Stomach (tissue), 9 donors: ENCODE results near the gene AP5Z1. TPM values are rescaled to one million over a fixed set of nuclear protein-coding genes. Genes with fewer than 3 reads are reported as not detected.

ENCODE experiments used
- DNase-seq, 2 donors: peaks; one replicate each; pipeline versions ENCODE4 v3.0.0 to v3.0.0-alpha.2; 2013 to 2019
- H3K27ac ChIP-seq, 5 donors: fragments of 200-600 bp in 4 of 5; sonication (generic) in 4 of 5; one replicate each; pipeline ENCODE4 v1.5.1; 2013 to 2019; ENCODE audit warnings: mild to moderate bottlenecking in 1 of 5, moderate library complexity in 1 of 5
- H3K27me3 ChIP-seq, 3 donors: fragments of 200-600 bp; sonication (generic); one replicate each; pipeline ENCODE4 v1.5.1; 2017 to 2019; ENCODE audit warnings: mixed run types in 1 of 3
- H3K36me3 ChIP-seq, 4 donors: fragments of 200-600 bp; sonication (generic); 1 replicate in 3 of 4; 2 replicates in 1 of 4; pipeline ENCODE4 v1.5.1; 2016 to 2019
- H3K4me1 ChIP-seq, 4 donors: fragments of 200-600 bp; sonication (generic); one replicate each; pipeline ENCODE4 v1.5.1; 2016 to 2019
- H3K4me3 ChIP-seq, 4 donors: fragments of 200-600 bp; sonication (generic) in 3 of 4; one replicate each; pipeline ENCODE4 v1.5.1; 2016 to 2019; ENCODE audit warnings: mild to moderate bottlenecking in 1 of 4
- H3K9me3 ChIP-seq, 4 donors: fragments of 200-600 bp; sonication (generic); one replicate each; pipeline ENCODE4 v1.5.1; 2016 to 2019
- CTCF ChIP-seq, 7 experiments: fragments of 450-650 bp in 4 of 7; fragments of 200-600 bp in 3 of 7; sonication (generic) in 3 of 7; IDR thresholded peaks; one replicate each; pipeline ENCODE4 v1.5.1; 2016 to 2019; ENCODE audit warnings: antibody characterized with exemption in 7 of 7, control low read depth in 2 of 7, mild to moderate bottlenecking in 1 of 7
- EP300 ChIP-seq: sonication (generic); formaldehyde crosslinking; IDR thresholded peaks from one replicate; pipeline ENCODE4 v1.6.1; 2017; ENCODE audit warnings: antibody characterized with exemption
- POLR2A ChIP-seq, 4 donors: fragments of 450-650 bp; IDR thresholded peaks; one replicate each; pipeline ENCODE4 v1.6.1; 2016; ENCODE audit warnings: antibody characterized with exemption in 4 of 4, control low read depth in 2 of 4, mild to moderate bottlenecking in 1 of 4, moderate library complexity in 1 of 4
- POLR2AphosphoS5 ChIP-seq, 3 donors: sonication (generic); formaldehyde crosslinking; IDR thresholded peaks; one replicate each; pipeline ENCODE4 v1.6.1; 2016; ENCODE audit warnings: antibody characterized with exemption in 3 of 3
- WGBS, 5 donors: extraction: QIAGEN DNeasy Blood & Tissue Kit in 3 of 5; methylation state at CpG; one replicate each; pipeline versions ENCODE4 v1.1.5 to v1.1.7; 2013 to 2018; 5-methylcytosine and 5-hydroxymethylcytosine counted together
- intact Hi-C: fragments of 100-400 bp; cut with DNase I; formaldehyde crosslinking; loops from one replicate; pipeline ENCODE4 v1.15.1; 2023; ENCODE audit warnings: low total_unique reads
- polyA plus RNA-seq, 3 donors: library from polyadenylated mRNA; stranded (reverse); fragments of 200-250 nt; gene quantifications; one replicate each; pipeline ENCODE4 v1.2.3, GENCODE V29; 2013
- total RNA-seq, 5 donors: library from RNA; depleted of rRNA; stranded (reverse); fragments of >200 nt; gene quantifications; one replicate each; pipeline versions ENCODE4 v1.1.0 to v1.2.3, GENCODE V29; 2014 to 2016
- donor health status: healthy with polysubstance abuse.
- donor health status: Bipolar disorder and iron deficiency.
- donor health status: healthy.

AP5Z1 gene
- total and polyA plus RNA-seq, 8 donors, result 11.6 to 140 (median 42.3) TPM

DNA sequence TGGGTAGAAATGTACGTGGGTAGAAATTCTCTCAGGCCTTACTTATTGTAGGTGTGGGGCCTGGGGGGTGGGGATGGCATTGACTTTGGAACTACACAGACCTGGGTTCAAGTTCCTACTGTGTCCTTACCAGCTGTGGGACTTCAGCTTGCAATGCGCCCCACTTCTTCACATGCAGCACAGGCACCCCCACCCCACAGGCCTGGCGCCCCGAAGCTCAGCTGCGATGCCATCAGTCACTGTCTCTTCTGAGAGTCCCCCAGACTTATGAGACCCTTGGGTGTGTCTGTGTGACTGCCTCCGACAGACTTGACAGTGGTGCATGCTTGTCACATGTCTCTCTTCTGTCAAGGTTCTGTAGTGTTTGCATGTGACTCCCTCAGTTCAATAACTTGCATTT lies 3.1 kb upstream of the AP5Z1 start:
- TF ChIP-seq POLR2A (IDR thresholded peaks at IDR 0.05) (no peak), EP300 (no peak), POLR2AphosphoS5 (IDR thresholded peaks at IDR 0.05) (no peak), CTCF (IDR thresholded peaks at IDR 0.05) (no peak)
- WGBS, 5 donors, result 92 to 98% (median 94%) methylated on average over 5 to 6 of the region's 6 CpGs
- intact Hi-C loops, result no loop called here
- DNase-seq, result no peak
- H3K9me3 ChIP-seq, result no peaks in the 10 kb centered on the region
- peaks cover 0 to 13% (median 3%) of the 10 kb centered on the region in 4 donors for H3K36me3 ChIP-seq
- H3K27ac ChIP-seq, result peak overlapping the region in 1 of 5 donors; percentile 94
- H3K4me3 ChIP-seq, result no peak overlapping the region
- no peaks in the 10 kb centered on the region for H3K27me3 ChIP-seq
- H3K4me1 ChIP-seq, result peaks cover 26 to 61% (median 45%) of the 10 kb centered on the region in 4 donors

- TF ChIP-seq POLR2A (IDR thresholded peaks at IDR 0.05), result no peak
- TF ChIP-seq EP300, result no peak
- no peak for TF ChIP-seq CTCF (IDR thresholded peaks at IDR 0.05)
- no peak for TF ChIP-seq POLR2AphosphoS5 (IDR thresholded peaks at IDR 0.05)
- H3K27ac ChIP-seq, result peak overlapping the region in 3 of 5 donors; percentile 96 to 99 (median 96)
- no peaks in the 10 kb centered on the region for H3K27me3 ChIP-seq
- intact Hi-C loops, result no loop called here
- H3K4me1 ChIP-seq, result peaks cover 30 to 70% (median 47%) of the 10 kb centered on the region in 4 donors
- WGBS, 5 donors, result 63 to 73% (median 67%) methylated on average over 12 of the region's 12 CpGs
- H3K4me3 ChIP-seq, result peak overlapping the region in 1 of 4 donors; percentile 94
- no peaks in the 10 kb centered on the region for H3K9me3 ChIP-seq
- H3K36me3 ChIP-seq, result peaks cover 0 to 11% (median 0%) of the 10 kb centered on the region in 4 donors
- DNase-seq, result no peak
Measured at GRCh38 chr7:4774007-4774406, 1.4 kb upstream of the AP5Z1 start.

DNA sequence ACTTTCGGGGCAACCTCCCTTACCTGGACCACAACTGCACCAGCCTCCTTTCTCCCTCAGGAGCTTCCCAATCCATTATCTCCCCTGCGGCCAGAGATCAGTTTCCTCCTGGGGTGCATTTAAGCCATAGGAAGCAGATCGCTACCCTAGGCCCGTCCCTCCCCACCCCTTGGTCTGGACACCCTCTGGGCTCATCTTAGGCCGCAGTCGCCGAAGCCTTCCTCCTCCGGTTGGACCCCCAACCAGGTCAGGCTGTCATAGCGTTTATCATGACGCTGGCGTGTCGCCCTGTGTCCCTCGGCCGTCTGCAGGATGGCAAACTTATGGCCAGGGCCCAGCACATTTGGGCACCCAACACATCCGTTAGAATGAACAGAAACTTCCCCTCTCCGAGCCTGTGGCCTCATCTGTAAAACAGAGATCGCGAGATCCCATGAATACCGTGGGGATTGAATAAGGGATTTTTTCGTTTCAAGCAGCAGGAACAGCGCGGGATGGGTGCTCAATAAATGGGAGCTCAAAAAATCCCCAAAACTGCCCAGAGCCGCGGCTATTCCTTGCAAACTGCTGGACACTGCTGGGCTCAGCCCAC lies 669 bp upstream of the AP5Z1 start:
- peak; percentile 40 to 83 for DNase-seq
- H3K27me3 ChIP-seq, result no peaks in the 10 kb centered on the region
- intact Hi-C loops, result no loop called here
- H3K9me3 ChIP-seq, result no peaks in the 10 kb centered on the region
- peaks cover 24 to 67% (median 42%) of the 10 kb centered on the region in 4 donors for H3K4me1 ChIP-seq
- peak overlapping the region; percentile 91 to 98 (median 94) for H3K4me3 ChIP-seq
- H3K36me3 ChIP-seq, result peaks cover 0 to 14% (median 0%) of the 10 kb centered on the region in 4 donors
- 5 to 8% (median 7%) methylated on average over 23 to 24 of the region's 24 CpGs for WGBS, 5 donors
- TF ChIP-seq POLR2A (IDR thresholded peaks at IDR 0.05) (no peak), POLR2AphosphoS5 (IDR thresholded peaks at IDR 0.05) (no peak), CTCF (IDR thresholded peaks at IDR 0.05) (no peak), EP300 (no peak)
- H3K27ac ChIP-seq, result peak overlapping the region; percentile 95 to 99 (median 96)

DNA sequence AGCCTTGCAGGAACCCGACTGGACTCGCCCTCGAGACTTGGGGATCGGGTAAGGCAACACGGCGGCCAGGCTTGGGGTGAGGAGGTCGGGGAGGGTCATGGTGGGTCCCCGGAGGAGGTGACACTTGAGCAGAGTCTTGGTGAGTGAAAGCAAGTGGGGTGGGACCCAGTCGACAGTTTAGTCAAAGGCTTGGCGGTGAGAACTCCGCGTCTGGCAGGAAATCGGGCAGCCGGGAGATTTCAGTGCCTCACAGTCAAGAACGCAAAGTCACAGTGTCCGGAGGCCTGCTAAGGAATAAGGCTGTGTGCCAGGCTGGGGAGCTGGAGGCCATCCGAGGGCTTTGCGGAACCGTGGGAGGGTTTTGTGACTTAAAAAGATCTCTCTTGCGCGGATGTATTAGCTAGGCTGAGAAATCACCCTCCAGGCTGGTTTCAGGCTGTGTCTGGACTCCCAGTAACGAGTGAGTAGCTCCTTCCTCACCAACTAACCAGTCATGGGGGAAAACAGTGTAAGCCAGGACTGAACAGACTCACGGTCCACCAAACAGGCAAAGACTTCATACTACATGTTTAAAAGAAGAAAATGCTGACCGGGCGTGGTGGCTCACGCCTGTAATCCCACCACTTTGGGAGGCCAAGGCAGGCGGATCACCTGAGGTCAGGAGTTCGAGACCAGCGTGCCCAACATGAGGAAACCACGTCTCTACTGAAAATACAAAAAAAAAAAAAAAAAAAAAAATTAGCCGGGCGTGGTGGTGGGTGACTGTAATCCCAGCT lies 613 bp downstream of the AP5Z1 start:
- peak overlapping the region; percentile 95 to 99 (median 96) for H3K27ac ChIP-seq
- peaks cover 4 to 27% (median 9%) of the 10 kb centered on the region in 4 donors for H3K36me3 ChIP-seq
- peak overlapping the region; percentile 91 to 98 (median 94) for H3K4me3 ChIP-seq
- no peak for TF ChIP-seq POLR2A (IDR thresholded peaks at IDR 0.05)
- no peak for TF ChIP-seq CTCF (IDR thresholded peaks at IDR 0.05)
- no peaks in the 10 kb centered on the region for H3K9me3 ChIP-seq
- peak; percentile 41 to 70 for DNase-seq
- H3K27me3 ChIP-seq, result no peaks in the 10 kb centered on the region
- peaks cover 21 to 56% (median 38%) of the 10 kb centered on the region in 4 donors for H3K4me1 ChIP-seq
- WGBS, 5 donors, result 14 to 19% (median 17%) methylated on average over 30 to 32 of the region's 32 CpGs
- intact Hi-C loops, result no loop called here
